Right lobe of liver (tissue), 4 donors: ENCODE data around the gene NEB.

Experiments
- CTCF ChIP-seq, 4 donors: fragments of 200-600 bp in 3 of 4; fragments of 450-650 bp in 1 of 4; IDR thresholded peaks; one replicate each; pipeline versions ENCODE4 v1.5.1 to v1.8.0; 2016 to 2022; ENCODE audit warnings: antibody characterized with exemption in 4 of 4, mild to moderate bottlenecking in 2 of 4
- POLR2A ChIP-seq: fragments of 450-650 bp; IDR thresholded peaks from one replicate; pipeline ENCODE4 v1.6.1; 2017; ENCODE audit warnings: antibody characterized with exemption, mild to moderate bottlenecking
- donor health status: DM: no; HTN: no; CAD: no.
- donor health status: DM: no; HTN: no; CAD: no.
- donor health status: DM: no; HTN: yes; CAD: no.

- TF ChIP-seq CTCF (IDR thresholded peaks at IDR 0.05) (no peak), POLR2A (no peak)
These were observed 248.2 kb downstream of the NEB start for GRCh38 chr2:151486053-151486452.
